OCI-LY7 (cell line): ENCODE data around the gene AGBL1. TPM values are rescaled to one million over a fixed set of nuclear protein-coding genes. Genes with fewer than 3 reads are reported as not detected.

Source experiments
- BruUV-seq: library from RNA; stranded (reverse); fragments of 400-500 nt; replicated peaks from 2 replicates; lab custom pipeline; 2021; lab: Mats Ljungman, UMichigan
- CTCF ChIA-PET: fragments of 300-600 bp; sonication (Branson Sonifier 250); formaldehyde crosslinking; loops from one replicate; lab custom pipeline; 2022; ENCODE audit warnings: antibody characterized with exemption; ENCODE audit not compliant: unreplicated experiment; lab: Charles Lee
- POLR2A ChIA-PET: fragments of 300-600 bp; sonication (Branson Sonifier 250); formaldehyde crosslinking; loops from one replicate; lab custom pipeline; 2022; ENCODE audit warnings: antibody characterized with exemption; lab: Charles Lee
- DNase-seq: peaks from one replicate; pipeline ENCODE4 v3.0.0-alpha.2; 2015; ENCODE audit warnings: low spot score
- H2AFZ ChIP-seq: fragments of 200-600 bp; sonication (generic), shearing (Covaris generic); 2 replicates; pipeline ENCODE4 v1.6.1; 2014; ENCODE audit warnings: mild to moderate bottlenecking, antibody characterized with exemption, low read length, moderate library complexity
- H3K27ac ChIP-seq: fragments of 200-600 bp; sonication (generic); 2 replicates; pipeline ENCODE4 v1.5.1; 2014; ENCODE audit warnings: mixed run types, low read depth, mild to moderate bottlenecking, moderate library complexity, low read length, inconsistent platforms; ENCODE audit not compliant: poor library complexity, severe bottlenecking
- H3K36me3 ChIP-seq: fragments of 200-600 bp; sonication (generic); 2 replicates; pipeline ENCODE4 v1.6.1; 2014; ENCODE audit warnings: mild to moderate bottlenecking, antibody characterized with exemption, low read length, moderate library complexity, mixed read lengths; ENCODE audit not compliant: insufficient read depth
- H3K4me1 ChIP-seq: fragments of 200-600 bp; sonication (generic); 2 replicates; pipeline ENCODE4 v1.5.1; 2014; ENCODE audit warnings: mild to moderate bottlenecking, low read length; ENCODE audit not compliant: insufficient read depth, poor library complexity, severe bottlenecking
- H3K4me2 ChIP-seq: fragments of 200-600 bp; sonication (generic); 2 replicates; pipeline ENCODE4 v1.6.1; 2014; ENCODE audit warnings: mild to moderate bottlenecking, low read length
- H3K4me3 ChIP-seq: fragments of 200-600 bp; sonication (generic); 2 replicates; pipeline ENCODE4 v1.5.1; 2014; ENCODE audit warnings: mild to moderate bottlenecking, low read depth, low read length; ENCODE audit not compliant: poor library complexity, severe bottlenecking
- H3K79me2 ChIP-seq: fragments of 200-600 bp; sonication (generic); 2 replicates; pipeline ENCODE4 v1.6.1; 2016; ENCODE audit warnings: low read depth, mild to moderate bottlenecking, low read length, moderate library complexity, mixed read lengths; ENCODE audit not compliant: insufficient read depth
- H3K9me2 ChIP-seq: fragments of 200-600 bp; sonication (generic); 2 replicates; pipeline ENCODE4 v1.6.1; 2016; ENCODE audit warnings: mild to moderate bottlenecking, low read length, mixed read lengths; ENCODE audit not compliant: insufficient read depth
- H3K9me3 ChIP-seq: fragments of 200-600 bp; sonication (generic); 2 replicates; pipeline ENCODE4 v1.6.1; 2014; ENCODE audit warnings: mild to moderate bottlenecking, mixed run types, low read length, mixed read lengths
- H4K20me1 ChIP-seq: fragments of 200-600 bp; sonication (generic); 2 replicates; pipeline ENCODE4 v1.6.1; 2014; ENCODE audit warnings: mild to moderate bottlenecking, antibody characterized with exemption, low read length, moderate library complexity, mixed read lengths; ENCODE audit not compliant: insufficient read depth
- CTCF ChIP-seq: fragments of 200-600 bp; sonication (generic); conservative IDR thresholded peaks from 2 replicates; pipeline ENCODE4 v1.5.1; 2014; ENCODE audit warnings: mild to moderate bottlenecking, antibody characterized with exemption, low read length, moderate library complexity, mixed read lengths
- EZH2phosphoT487 ChIP-seq: fragments of 200-600 bp; sonication (generic); IDR thresholded peaks from 2 replicates; pipeline ENCODE4 v1.6.1; 2018; ENCODE audit warnings: low read depth, borderline replicate concordance, mild to moderate bottlenecking, mixed run types, antibody characterized with exemption, low read length, moderate library complexity, mixed read lengths
- intact Hi-C: fragments of 100-400 bp; cut with micrococcal nuclease; formaldehyde crosslinking; loops from one replicate; pipeline ENCODE4 v1.10.0; 2022; ENCODE audit not compliant: unreplicated experiment
- total RNA-seq, 2 experiments: library from RNA; depleted of rRNA in 1 of 2; stranded (reverse); fragments of >200 nt in 1 of 2; shearing (Covaris generic) in 1 of 2; gene quantifications; 2 replicates each; pipeline ENCODE4 v1.2.3, GENCODE V29; 2014 to 2022

Gene AGBL1
- total RNA-seq, 2 experiments from 2014 or later: not detected

- Histone ChIP-seq H3K9me2 (no peaks in the 10 kb centered on the region), H3K9me3 (no peaks in the 10 kb centered on the region), H3K36me3 (no peaks in the 10 kb centered on the region), H3K79me2 (no peaks in the 10 kb centered on the region), H3K27ac (no peak overlapping the region), H3K4me3 (no peak overlapping the region), H4K20me1 (no peaks in the 10 kb centered on the region), H3K4me2 (no peak overlapping the region), H2AFZ (no peak overlapping the region), H3K4me1 (no peaks in the 10 kb centered on the region)
- no peak for DNase-seq
- TF ChIP-seq EZH2phosphoT487 (no peak), CTCF (no peak)
- POLR2A ChIA-PET: interaction anchor here (0.6 kb wide), 1 partner anchor 419 kb away, joined by 3 read pairs; no protein-coding TSS in a partner anchor
- no TSS peak for BruUV-seq
- intact Hi-C loops: no loop called here
- CTCF ChIA-PET: no interaction called here
These were observed 609.3 kb downstream of the AGBL1 start for GRCh38 chr15:86689006-86689405.

- ChIA-PET POLR2A (no interaction called here), CTCF (no interaction called here)
- no peak overlapping the region for H3K27ac ChIP-seq
- no TSS peak for BruUV-seq
- H3K4me3 ChIP-seq: no peak overlapping the region
- H3K79me2 ChIP-seq: no peaks in the 10 kb centered on the region
- no peak overlapping the region for H2AFZ ChIP-seq
- no peaks in the 10 kb centered on the region for H3K9me3 ChIP-seq
- H3K9me2 ChIP-seq: no peaks in the 10 kb centered on the region
- intact Hi-C loops: no loop called here
- H3K4me2 ChIP-seq: no peak overlapping the region
- H3K4me1 ChIP-seq: no peaks in the 10 kb centered on the region
- H4K20me1 ChIP-seq: no peaks in the 10 kb centered on the region
- no peaks in the 10 kb centered on the region for H3K36me3 ChIP-seq
- TF ChIP-seq CTCF (no peak), EZH2phosphoT487 (no peak)
- DNase-seq: no peak
These were observed 610.9 kb downstream of the AGBL1 start for GRCh38 chr15:86690566-86690965.

- Histone ChIP-seq H3K9me3 (no peaks in the 10 kb centered on the region), H3K36me3 (no peaks in the 10 kb centered on the region), H3K4me3 (no peak overlapping the region), H2AFZ (no peak overlapping the region), H3K4me1 (no peaks in the 10 kb centered on the region), H3K27ac (no peak overlapping the region), H3K9me2 (no peaks in the 10 kb centered on the region), H4K20me1 (no peaks in the 10 kb centered on the region), H3K4me2 (no peak overlapping the region), H3K79me2 (no peaks in the 10 kb centered on the region)
- BruUV-seq: no TSS peak
- no peak for DNase-seq
- POLR2A ChIA-PET: no interaction called here
- CTCF ChIA-PET: no interaction called here
- intact Hi-C loops: no loop called here
- no peak for TF ChIP-seq EZH2phosphoT487
- TF ChIP-seq CTCF: peak; percentile 47
These were observed 611.5 kb downstream of the AGBL1 start for GRCh38 chr15:86691091-86691663.
